HG03196 (cell line): ENCODE measurements around the gene MALAT1.
"Not testable (repeated sequence)": the region's sequence is repeated elsewhere in the genome, so short reads cannot be mapped to it uniquely, and the experiment has no call there.

Source experiments
- ATAC-seq: cut with Tn5 transposase; IDR thresholded peaks from one replicate; pipeline ENCODE4 v1.9.1; 2021; ENCODE audit not compliant: unreplicated experiment

Gene MALAT1

GRCh38 chr11:65516135-65516968 is 17.5 kb downstream of the MALAT1 start:
- no peak for ATAC-seq

GRCh38 chr11:65518941-65519549 is 20.2 kb downstream of the MALAT1 start:
- ATAC-seq: not testable (repeated sequence)

GRCh38 chr11:65521777-65522521 is 23.1 kb downstream of the MALAT1 start:
- not testable (repeated sequence) for ATAC-seq

GRCh38 chr11:65522718-65523630 is 24.1 kb downstream of the MALAT1 start:
- not testable (repeated sequence) for ATAC-seq

GRCh38 chr11:65523631-65523968 is 24.8 kb downstream of the MALAT1 start:
- ATAC-seq: not testable (repeated sequence)

- no peak for ATAC-seq
Observed at GRCh38 chr11:65524014-65524740, 25.3 kb downstream of the MALAT1 start.

GRCh38 chr11:65524741-65525545 is 26.1 kb downstream of the MALAT1 start, which contains the start of gene SCYL1:
Gene SCYL1 (plus strand): TSS chr11:65525083. CDS start chr11:65525154, 71 bp downstream.
- ATAC-seq: peak; percentile 38

- no peak for ATAC-seq
Observed at GRCh38 chr11:65525546-65526480, 27.0 kb downstream of the MALAT1 start.

GRCh38 chr11:65526744-65527143 is 27.9 kb downstream of the MALAT1 start:
- ATAC-seq: no peak

- ATAC-seq: no peak
Observed at GRCh38 chr11:65528819-65529350, 30.0 kb downstream of the MALAT1 start.

- ATAC-seq: no peak
Observed at GRCh38 chr11:65529475-65530156, 30.8 kb downstream of the MALAT1 start.

- no peak for ATAC-seq
Observed at GRCh38 chr11:65530157-65530496, 31.3 kb downstream of the MALAT1 start.

GRCh38 chr11:65532388-65533064 is 33.7 kb downstream of the MALAT1 start:
- ATAC-seq: no peak

- ATAC-seq: no peak
Observed at GRCh38 chr11:65535102-65535501, 36.3 kb downstream of the MALAT1 start.

- no peak for ATAC-seq
Observed at GRCh38 chr11:65536412-65537295, 37.8 kb downstream of the MALAT1 start.

GRCh38 chr11:65537296-65537597 is 38.4 kb downstream of the MALAT1 start:
- ATAC-seq: no peak
